MCF 10A (cell line): ENCODE results near the gene BCAS3. TPM values are rescaled to one million over a fixed set of nuclear protein-coding genes. Genes with fewer than 3 reads are reported as not detected.

Source experiments
- BruUV-seq: library from RNA; stranded (reverse); fragments of 400-500 nt; replicated peaks from 2 replicates; lab custom pipeline; 2021; lab: Mats Ljungman, UMichigan
- CTCF ChIA-PET: fragments of 300-600 bp; sonication (Branson Sonifier 250); formaldehyde crosslinking; extraction: SDS; loops from one replicate; lab custom pipeline; 2021; ENCODE audit warnings: antibody characterized with exemption, inconsistent platforms; lab: Yijun Ruan, JAX
- POLR2A ChIA-PET: fragments of 300-600, 350-650 bp; sonication (Branson Sonifier 250); formaldehyde crosslinking; extraction: SDS; loops from one replicate; lab custom pipeline; 2020; ENCODE audit warnings: antibody characterized with exemption, inconsistent platforms; lab: Yijun Ruan, JAX
- DNase-seq: peaks from one replicate; pipeline ENCODE4 v3.0.0-alpha.2; 2018; ENCODE audit not compliant: unreplicated experiment
- H3K27ac Mint-ChIP-seq: one replicate; pipeline ENCODE4 v1.8.0; 2022; ENCODE audit warnings: mild to moderate bottlenecking, low read depth, mixed read lengths; ENCODE audit not compliant: unreplicated experiment
- H3K27me3 Mint-ChIP-seq: one replicate; pipeline ENCODE4 v1.8.0; 2022; ENCODE audit warnings: mixed read lengths; ENCODE audit not compliant: insufficient read depth, unreplicated experiment
- H3K36me3 Mint-ChIP-seq: one replicate; pipeline ENCODE4 v1.8.0; 2022; ENCODE audit warnings: mild to moderate bottlenecking, moderate library complexity, mixed read lengths; ENCODE audit not compliant: insufficient read depth, unreplicated experiment
- H3K4me1 Mint-ChIP-seq: one replicate; pipeline ENCODE4 v1.8.0; 2022; ENCODE audit warnings: mixed read lengths; ENCODE audit not compliant: insufficient read depth, unreplicated experiment
- H3K4me3 Mint-ChIP-seq: one replicate; pipeline ENCODE4 v1.8.0; 2022; ENCODE audit warnings: mild to moderate bottlenecking, moderate library complexity, mixed read lengths; ENCODE audit not compliant: unreplicated experiment
- H3K9me3 Mint-ChIP-seq: one replicate; pipeline ENCODE4 v1.8.0; 2022; ENCODE audit warnings: mixed read lengths; ENCODE audit not compliant: unreplicated experiment
- intact Hi-C: fragments of 100-400 bp; cut with micrococcal nuclease; formaldehyde crosslinking; loops from 2 replicates; pipeline ENCODE4 v1.14.1; 2022
- total RNA-seq: library from RNA; stranded (reverse); gene quantifications from 2 replicates; pipeline ENCODE4 v1.2.3, GENCODE V29; 2022
- TF ChIP-seq, protein P1 (sequence below): fragments of 200-600 bp; IDR thresholded peaks from one replicate; pipeline ENCODE4 v1.8.0; 2022; ENCODE audit warnings: antibody characterized with exemption, mild to moderate bottlenecking; ENCODE audit not compliant: unreplicated experiment

BCAS3 gene
- total RNA-seq, 1 experiment from 2014 or later = 14.6 TPM

DNA sequence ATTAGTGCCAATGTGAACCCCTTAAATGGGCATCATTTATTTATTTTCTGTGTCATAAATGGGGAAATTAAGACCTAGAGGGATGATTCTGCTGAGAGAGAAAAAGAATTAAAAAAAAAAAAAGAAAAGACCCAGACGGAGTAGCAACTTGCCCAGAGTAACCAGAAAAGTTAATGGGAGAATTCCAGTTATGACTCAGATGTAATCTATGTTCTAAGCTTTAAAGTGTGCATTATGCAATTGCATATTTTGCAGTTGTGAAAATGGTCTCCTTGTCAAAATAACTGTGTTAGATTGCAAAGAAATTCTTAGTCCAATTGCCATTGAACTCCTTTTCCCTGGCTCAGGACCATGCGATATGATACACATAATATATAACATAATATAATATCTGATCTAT lies 683.4 kb downstream of the BCAS3 start:
- peak; percentile 74 for DNase-seq
- no peak overlapping the region for H3K4me3 Mint-ChIP-seq
- peaks cover 6% of the 10 kb centered on the region for H3K36me3 Mint-ChIP-seq
- intact Hi-C loops = no loop called here
- CTCF ChIA-PET = interaction anchor here (0.6 to 1.2 kb wide), 3 partner anchors 9 to 236 kb away, joined by 3 to 4 read pairs (median 3); no protein-coding TSS in a partner anchor
- H3K4me1 Mint-ChIP-seq = peaks cover 25% of the 10 kb centered on the region
- POLR2A ChIA-PET = interaction anchor here (1.5 to 2.4 kb wide), 3 partner anchors 10 to 47 kb away, joined by 4 to 10 read pairs (median 4); partner anchors contain the start of gene TBX2
- peak overlapping the region; percentile 78 for H3K27ac Mint-ChIP-seq
- no peaks in the 10 kb centered on the region for H3K27me3 Mint-ChIP-seq
- H3K9me3 Mint-ChIP-seq = no peaks in the 10 kb centered on the region
- BruUV-seq = no TSS peak
- TF ChIP-seq, protein P1, sequence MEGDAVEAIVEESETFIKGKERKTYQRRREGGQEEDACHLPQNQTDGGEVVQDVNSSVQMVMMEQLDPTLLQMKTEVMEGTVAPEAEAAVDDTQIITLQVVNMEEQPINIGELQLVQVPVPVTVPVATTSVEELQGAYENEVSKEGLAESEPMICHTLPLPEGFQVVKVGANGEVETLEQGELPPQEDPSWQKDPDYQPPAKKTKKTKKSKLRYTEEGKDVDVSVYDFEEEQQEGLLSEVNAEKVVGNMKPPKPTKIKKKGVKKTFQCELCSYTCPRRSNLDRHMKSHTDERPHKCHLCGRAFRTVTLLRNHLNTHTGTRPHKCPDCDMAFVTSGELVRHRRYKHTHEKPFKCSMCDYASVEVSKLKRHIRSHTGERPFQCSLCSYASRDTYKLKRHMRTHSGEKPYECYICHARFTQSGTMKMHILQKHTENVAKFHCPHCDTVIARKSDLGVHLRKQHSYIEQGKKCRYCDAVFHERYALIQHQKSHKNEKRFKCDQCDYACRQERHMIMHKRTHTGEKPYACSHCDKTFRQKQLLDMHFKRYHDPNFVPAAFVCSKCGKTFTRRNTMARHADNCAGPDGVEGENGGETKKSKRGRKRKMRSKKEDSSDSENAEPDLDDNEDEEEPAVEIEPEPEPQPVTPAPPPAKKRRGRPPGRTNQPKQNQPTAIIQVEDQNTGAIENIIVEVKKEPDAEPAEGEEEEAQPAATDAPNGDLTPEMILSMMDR = no peak

DNA sequence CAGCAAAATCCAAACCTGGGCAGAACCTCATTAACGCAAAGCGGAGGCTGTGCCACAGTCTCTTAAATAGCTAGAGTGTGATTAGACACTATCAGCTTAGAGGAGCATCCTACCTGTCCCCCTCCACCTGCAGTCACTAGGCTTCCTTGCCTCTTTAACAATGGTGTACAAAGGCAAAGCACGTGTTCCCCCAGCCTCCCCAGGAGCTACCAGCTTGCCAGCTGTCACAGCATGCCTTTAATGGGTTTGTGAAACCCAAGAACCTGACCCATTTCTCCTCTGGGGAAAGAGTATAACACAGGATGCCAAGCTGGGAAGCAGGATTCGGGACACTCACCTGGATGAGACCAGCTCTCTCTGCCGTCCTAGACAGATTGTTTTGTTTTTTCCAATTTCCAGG lies 684.7 kb downstream of the BCAS3 start:
- Mint-ChIP-seq H3K4me1 (peaks cover 18% of the 10 kb centered on the region), H3K27me3 (no peaks in the 10 kb centered on the region), H3K4me3 (no peak overlapping the region), H3K27ac (no peak overlapping the region), H3K36me3 (peaks cover 6% of the 10 kb centered on the region), H3K9me3 (no peaks in the 10 kb centered on the region)
- intact Hi-C loops = no loop called here
- CTCF ChIA-PET = interaction anchor here (0.9 to 1.3 kb wide), 3 partner anchors 15 to 353 kb away, joined by 3 to 5 read pairs (median 4); no protein-coding TSS in a partner anchor
- TF ChIP-seq, protein P1 = no peak
- DNase-seq = no peak
- POLR2A ChIA-PET = interaction anchor here (0.7 to 0.9 kb wide), 3 partner anchors 10 to 420 kb away, joined by 3 read pairs; no protein-coding TSS in a partner anchor
- no TSS peak for BruUV-seq

DNA sequence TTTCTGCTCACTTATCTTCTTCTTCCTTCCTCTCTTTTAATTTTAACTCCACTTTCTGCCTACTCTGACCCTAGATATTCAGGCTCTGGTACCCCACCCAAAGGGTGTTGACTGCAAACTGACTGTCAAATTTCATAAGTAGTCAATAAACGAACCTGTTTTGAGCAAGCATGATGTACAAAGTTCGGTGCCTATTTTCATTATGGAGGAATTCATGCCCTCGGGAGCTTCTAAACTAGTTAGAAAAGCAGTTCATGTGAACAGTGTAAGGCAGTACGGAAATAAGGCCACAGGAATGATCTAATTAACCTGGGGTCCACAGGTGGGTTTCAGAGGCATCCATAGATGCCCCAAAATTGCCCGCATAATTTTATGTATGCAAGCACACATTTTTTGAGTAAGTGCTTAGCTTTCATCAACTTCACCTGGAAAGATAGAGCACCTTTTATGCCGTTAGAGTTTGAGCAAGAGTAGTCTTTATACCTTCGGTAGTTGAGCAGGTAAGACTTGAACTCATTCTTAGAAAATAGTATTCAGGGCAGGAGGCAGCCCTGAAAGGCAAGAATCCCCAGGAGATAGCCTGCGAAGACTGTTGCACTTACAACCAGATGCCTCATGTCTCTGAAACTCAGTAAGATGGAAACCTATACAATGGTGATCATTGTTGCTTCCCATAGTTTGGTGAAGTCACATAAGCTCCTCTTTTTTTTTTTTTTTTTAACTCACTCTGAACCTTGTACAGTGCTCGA lies 685.4 kb downstream of the BCAS3 start:
- CTCF ChIA-PET = interaction anchor here (0.5 to 1.3 kb wide), 2 partner anchors 211 to 354 kb away, joined by 3 to 4 read pairs; no protein-coding TSS in a partner anchor
- intact Hi-C loops = no loop called here
- TF ChIP-seq, protein P1 = no peak
- H3K4me1 Mint-ChIP-seq = peaks cover 18% of the 10 kb centered on the region
- H3K4me3 Mint-ChIP-seq = no peak overlapping the region
- POLR2A ChIA-PET = interaction anchor here (0.7 to 1.0 kb wide), 3 partner anchors 19 to 420 kb away, joined by 3 read pairs; no protein-coding TSS in a partner anchor
- no peaks in the 10 kb centered on the region for H3K9me3 Mint-ChIP-seq
- peaks cover 6% of the 10 kb centered on the region for H3K36me3 Mint-ChIP-seq
- no TSS peak for BruUV-seq
- H3K27ac Mint-ChIP-seq = no peak overlapping the region
- no peak for DNase-seq
- no peaks in the 10 kb centered on the region for H3K27me3 Mint-ChIP-seq
